Endothelial cell of umbilical vein (primary cell): Measurements from ENCODE around the gene SAMD5. TPM values are rescaled to one million over a fixed set of nuclear protein-coding genes. Genes with fewer than 3 reads are reported as not detected.

Source experiments
- BruUV-seq: library from RNA; stranded (reverse); fragments of 400-500 nt; replicated peaks from 2 replicates; lab custom pipeline; 2021; lab: Mats Ljungman, UMichigan
- CTCF ChIA-PET: fragments of 300-600, 350-600 bp; sonication (Branson Sonifier 250); formaldehyde crosslinking; loops from one replicate; lab custom pipeline; 2021; ENCODE audit warnings: antibody characterized with exemption, inconsistent platforms; lab: Charles Lee
- POLR2A ChIA-PET: fragments of 300-600, 350-600 bp; sonication (Branson Sonifier 250); formaldehyde crosslinking; loops from one replicate; lab custom pipeline; 2021; ENCODE audit warnings: antibody characterized with exemption, inconsistent platforms; lab: Charles Lee
- DNase-seq: peaks from one replicate; pipeline ENCODE4 v3.0.0-alpha.2; 2011; ENCODE audit warnings: low read depth, low spot score
- FAIRE-seq: peaks from 2 replicates; lab custom pipeline; 2011; peaks lifted over from hg19 to GRCh38; lab: Jason Lieb, UNC
- H2AFZ ChIP-seq: 2 replicates; pipeline ENCODE4 v1.6.0; 2012; ENCODE audit warnings: low read depth, low read length, control low read depth, inconsistent platforms
- H3K27ac ChIP-seq: 2 replicates; pipeline ENCODE4 v1.5.1; 2011; ENCODE audit warnings: low read depth, mild to moderate bottlenecking, control low read depth, low read length, moderate library complexity; ENCODE audit not compliant: insufficient read depth
- H3K27me3 ChIP-seq, 2 experiments: 2 replicates each; pipeline versions ENCODE4 v1.6.0 to v1.6.1; 2011; ENCODE audit warnings: low read length in 2 of 2, mixed read lengths in 1 of 2; ENCODE audit not compliant: control insufficient read depth in 2 of 2, insufficient read depth in 2 of 2
- H3K36me3 ChIP-seq, 2 experiments: 2 replicates in 1 of 2; 3 replicates in 1 of 2; pipeline ENCODE4 v1.5.1; 2011; ENCODE audit warnings: low read length in 2 of 2, mild to moderate bottlenecking in 1 of 2, moderate library complexity in 1 of 2; ENCODE audit not compliant: control insufficient read depth in 2 of 2, insufficient read depth in 2 of 2; ENCODE audit errors: extremely low read depth in 1 of 2
- H3K4me1 ChIP-seq: 3 replicates; pipeline ENCODE4 v1.5.1; 2011; ENCODE audit warnings: mild to moderate bottlenecking, low read length; ENCODE audit not compliant: control insufficient read depth, insufficient read depth; ENCODE audit errors: extremely low read depth
- H3K4me2 ChIP-seq: 2 replicates; pipeline ENCODE4 v1.6.1; 2011; ENCODE audit warnings: low read length, control low read depth, mixed read lengths; ENCODE audit not compliant: insufficient read depth
- H3K4me3 ChIP-seq, 3 experiments: fragments of 200-600 bp in 1 of 3; sonication (generic), shearing (Covaris generic) in 1 of 3; replicated peaks in 1 of 3; 2 replicates each; pipeline ENCODE4 v1.5.1; 2011 to 2016; ENCODE audit warnings: control low read depth in 3 of 3, low read length in 3 of 3, mild to moderate bottlenecking in 2 of 3, inconsistent platforms in 1 of 3, low read depth in 1 of 3, moderate library complexity in 1 of 3; ENCODE audit not compliant: insufficient read depth in 1 of 3
- H3K79me2 ChIP-seq: 2 replicates; pipeline ENCODE4 v1.6.0; 2012; ENCODE audit warnings: low read length, inconsistent platforms; ENCODE audit not compliant: control insufficient read depth, insufficient read depth
- H3K9ac ChIP-seq: replicated peaks from 2 replicates; pipeline ENCODE3; 2011; ENCODE audit warnings: low read length, control low read depth; ENCODE audit not compliant: insufficient read depth; ENCODE audit errors: extremely low read depth
- H3K9me1 ChIP-seq: replicated peaks from 3 replicates; pipeline ENCODE4 v1.6.0; 2011; ENCODE audit warnings: mild to moderate bottlenecking, low read length; ENCODE audit not compliant: control insufficient read depth, insufficient read depth; ENCODE audit errors: extremely low read depth
- H3K9me3 ChIP-seq: replicated peaks from 2 replicates; pipeline ENCODE4 v1.5.1; 2012; ENCODE audit warnings: low read length, inconsistent platforms; ENCODE audit not compliant: control insufficient read depth, insufficient read depth
- H4K20me1 ChIP-seq: replicated peaks from 2 replicates; pipeline ENCODE3; 2011; ENCODE audit warnings: mild to moderate bottlenecking, low read length; ENCODE audit not compliant: control insufficient read depth, insufficient read depth; ENCODE audit errors: extremely low read depth
- EZH2 ChIP-seq: IDR thresholded peaks from 2 replicates; pipeline ENCODE4 v1.6.1; 2012; ENCODE audit warnings: borderline replicate concordance, low read depth, mild to moderate bottlenecking, moderate library complexity, low read length, inconsistent platforms; ENCODE audit not compliant: severe bottlenecking
- FOS ChIP-seq: IDR thresholded peaks from 2 replicates; pipeline ENCODE4 v1.6.1; 2011; ENCODE audit warnings: mild to moderate bottlenecking, low read length, moderate library complexity, borderline replicate concordance; ENCODE audit not compliant: insufficient read depth
- GATA2 ChIP-seq: IDR thresholded peaks from 2 replicates; pipeline ENCODE4 v1.7.0; 2011; ENCODE audit warnings: low read depth, mild to moderate bottlenecking, moderate library complexity, mixed read lengths, low read length; ENCODE audit not compliant: insufficient read length, insufficient read depth
- JUN ChIP-seq: IDR thresholded peaks from 2 replicates; pipeline ENCODE4 v1.6.1; 2011; ENCODE audit warnings: borderline replicate concordance, low read depth; ENCODE audit not compliant: insufficient read length, insufficient read depth
- MYC ChIP-seq: IDR thresholded peaks from one replicate; pipeline ENCODE4 v1.6.1; 2011; ENCODE audit warnings: mild to moderate bottlenecking, low read depth, low read length
- POLR2A ChIP-seq: IDR thresholded peaks from 2 replicates; pipeline ENCODE4 v1.6.1; 2012; ENCODE audit warnings: low read depth, mild to moderate bottlenecking, control low read depth, low read length
- POLR2AphosphoS5 ChIP-seq: IDR thresholded peaks from 2 replicates; pipeline ENCODE4 v1.6.1; 2012; ENCODE audit warnings: low read depth, mild to moderate bottlenecking, control low read depth, low read length, moderate library complexity; ENCODE audit not compliant: insufficient read depth
- dilution Hi-C: fragments of 300-500 bp; cut with MboI; formaldehyde crosslinking; loops from one replicate; pipeline ENCODE4 v1.15.0; 2019; ENCODE audit warnings: low sequenced_read_pairs; ENCODE audit not compliant: extremely low pct_ligation_motif_present
- intact Hi-C: fragments of 100-400 bp; cut with micrococcal nuclease; formaldehyde crosslinking; loops from one replicate; pipeline ENCODE4 v1.10.0; 2022
- polyA plus RNA-seq, 4 experiments: library from polyadenylated mRNA; depleted of rRNA in 3 of 4; stranded (reverse) in 3 of 4; unstranded in 1 of 4; fragments of >200 nt; gene quantifications; 2 replicates each; pipeline versions ENCODE4 v1.2.1 to v1.2.3, GENCODE V29; 2011 to 2012; ENCODE audit warnings: missing spikeins in 1 of 4
- total RNA-seq: library from RNA; stranded (reverse); gene quantifications from 2 replicates; pipeline ENCODE4 v1.2.3, GENCODE V29; 2021
- TF ChIP-seq, protein P1 (sequence below): IDR thresholded peaks from 2 replicates; pipeline ENCODE4 v1.6.1; 2011; ENCODE audit not compliant: insufficient read depth, insufficient read length
- TF ChIP-seq, protein P2 (sequence below), 2 donors: IDR thresholded peaks; 1 replicate in 1 of 2; 2 replicates in 1 of 2; pipeline ENCODE4 v1.5.1; 2011; ENCODE audit warnings: low read length in 2 of 2, mild to moderate bottlenecking in 2 of 2, moderate library complexity in 2 of 2, control low read depth in 1 of 2, inconsistent platforms in 1 of 2, low read depth in 1 of 2; ENCODE audit not compliant: insufficient read depth in 1 of 2; ENCODE audit errors: extremely low read depth in 1 of 2

The SAMD5 gene
- total and polyA plus RNA-seq, 2 donors (not counting 3 experiments of a cell fraction or from before 2014, with no cell fraction given): 0.75 to 6.9 TPM

DNA sequence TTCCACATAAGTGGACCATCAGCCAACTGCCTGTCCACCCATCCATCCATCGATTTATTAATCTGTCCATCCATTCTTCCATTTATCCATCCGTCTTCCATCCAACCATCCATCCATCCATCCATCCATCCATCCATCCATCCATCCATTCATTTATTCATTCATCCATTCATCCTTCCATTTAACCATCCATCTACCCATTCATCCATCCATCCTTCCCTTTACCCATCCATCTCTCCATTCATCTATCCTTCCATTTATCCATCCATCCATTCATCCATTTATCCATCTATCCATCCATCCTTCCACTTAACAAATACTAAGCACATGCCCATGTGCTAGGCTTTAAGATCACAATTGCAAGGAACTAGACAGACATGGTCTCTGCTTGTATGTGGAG lies 6.8 kb downstream of the SAMD5 start:
- TF ChIP-seq MYC (no peak), EZH2 (no peak), GATA2 (no peak), POLR2AphosphoS5 (no peak), JUN (no peak), POLR2A (no peak), FOS (no peak)
- TF ChIP-seq, protein P1, sequence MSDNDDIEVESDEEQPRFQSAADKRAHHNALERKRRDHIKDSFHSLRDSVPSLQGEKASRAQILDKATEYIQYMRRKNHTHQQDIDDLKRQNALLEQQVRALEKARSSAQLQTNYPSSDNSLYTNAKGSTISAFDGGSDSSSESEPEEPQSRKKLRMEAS: no peak
- TF ChIP-seq, protein P2, sequence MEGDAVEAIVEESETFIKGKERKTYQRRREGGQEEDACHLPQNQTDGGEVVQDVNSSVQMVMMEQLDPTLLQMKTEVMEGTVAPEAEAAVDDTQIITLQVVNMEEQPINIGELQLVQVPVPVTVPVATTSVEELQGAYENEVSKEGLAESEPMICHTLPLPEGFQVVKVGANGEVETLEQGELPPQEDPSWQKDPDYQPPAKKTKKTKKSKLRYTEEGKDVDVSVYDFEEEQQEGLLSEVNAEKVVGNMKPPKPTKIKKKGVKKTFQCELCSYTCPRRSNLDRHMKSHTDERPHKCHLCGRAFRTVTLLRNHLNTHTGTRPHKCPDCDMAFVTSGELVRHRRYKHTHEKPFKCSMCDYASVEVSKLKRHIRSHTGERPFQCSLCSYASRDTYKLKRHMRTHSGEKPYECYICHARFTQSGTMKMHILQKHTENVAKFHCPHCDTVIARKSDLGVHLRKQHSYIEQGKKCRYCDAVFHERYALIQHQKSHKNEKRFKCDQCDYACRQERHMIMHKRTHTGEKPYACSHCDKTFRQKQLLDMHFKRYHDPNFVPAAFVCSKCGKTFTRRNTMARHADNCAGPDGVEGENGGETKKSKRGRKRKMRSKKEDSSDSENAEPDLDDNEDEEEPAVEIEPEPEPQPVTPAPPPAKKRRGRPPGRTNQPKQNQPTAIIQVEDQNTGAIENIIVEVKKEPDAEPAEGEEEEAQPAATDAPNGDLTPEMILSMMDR (IDR thresholded peaks at IDR 0.05; ENCODE audit: extremely low read depth in 1 of 2, insufficient read depth in 1 of 2, low read depth in 1 of 2, low read length in 2 of 2): no peak
- Histone ChIP-seq H3K27ac (no peak overlapping the region), H3K4me2 (no peak overlapping the region), H3K9me1 (no peaks in the 10 kb centered on the region), H3K9ac (no peak overlapping the region), H3K4me3 (no peak overlapping the region), H3K79me2 (no peaks in the 10 kb centered on the region), H3K27me3 (no peaks in the 10 kb centered on the region), H3K4me1 (peaks cover 7% of the 10 kb centered on the region), H3K9me3 (no peaks in the 10 kb centered on the region), H2AFZ (no peak overlapping the region), H3K36me3 (no peaks in the 10 kb centered on the region), H4K20me1 (no peaks in the 10 kb centered on the region)
- intact Hi-C loops (no loop called here), dilution Hi-C loops (loop anchor here (25.0 kb wide), 1 partner anchor 647 kb away; no protein-coding TSS in a partner anchor)
- no TSS peak for BruUV-seq
- FAIRE-seq (no peak), DNase-seq (no peak)
- ChIA-PET POLR2A (no interaction called here), CTCF (no interaction called here)
